BLaER1 treated with 17β-estradiol and CSF1 and Interleukin-3, amounts not matched to agents 10 nM and 100 nM (cell line): ENCODE measurements around the gene TMIGD1.

ENCODE experiments used
- H3K27ac ChIP-seq, 11 experiments: shearing (Covaris generic); formaldehyde crosslinking; 2 replicates each; pipeline ENCODE4 v1.8.1; 2022
- H3K27me3 ChIP-seq, 11 experiments: shearing (Covaris generic); formaldehyde crosslinking; 2 replicates each; pipeline ENCODE4 v1.8.1; 2022
- H3K36me3 ChIP-seq, 11 experiments: shearing (Covaris generic); formaldehyde crosslinking; 2 replicates each; pipeline ENCODE4 v1.8.1; 2022
- H3K4me1 ChIP-seq, 10 experiments: shearing (Covaris generic); formaldehyde crosslinking; 2 replicates each; pipeline ENCODE4 v1.8.1; 2022
- H3K4me2 ChIP-seq, 11 experiments: shearing (Covaris generic); formaldehyde crosslinking; 2 replicates each; pipeline ENCODE4 v1.8.1; 2022
- H3K4me3 ChIP-seq, 10 experiments: shearing (Covaris generic); formaldehyde crosslinking; 2 replicates each; pipeline ENCODE4 v1.8.1; 2022
- H3K9ac ChIP-seq, 11 experiments: shearing (Covaris generic); formaldehyde crosslinking; 2 replicates each; pipeline ENCODE4 v1.8.1; 2022
- H3K9me3 ChIP-seq, 11 experiments: shearing (Covaris generic); formaldehyde crosslinking; replicated peaks in 1 of 11; 2 replicates each; pipeline ENCODE4 v1.8.1; 2022
- H4K20me1 ChIP-seq, 11 experiments: shearing (Covaris generic); formaldehyde crosslinking; 2 replicates each; pipeline ENCODE4 v1.8.1; 2022
- Cebpa-rat ChIP-seq, 11 experiments: shearing (Covaris generic); IDR thresholded peaks; 2 replicates each; pipeline ENCODE4 v1.8.1; 2022

Gene TMIGD1

GRCh38 chr17:30340801-30341356 is 7.0 kb upstream of the TMIGD1 start:
- H3K9me3 ChIP-seq: no peaks in the 10 kb centered on the region
- no peak overlapping the region for H3K27ac ChIP-seq
- H3K9ac ChIP-seq: no peak overlapping the region; a peak in 1 of 22 replicates
- peaks cover 14 to 67% (median 33%) of the 10 kb centered on the region in 10 experiments for H3K4me1 ChIP-seq
- H4K20me1 ChIP-seq: no peaks in the 10 kb centered on the region
- no peak overlapping the region for H3K4me2 ChIP-seq
- no peaks in the 10 kb centered on the region for H3K27me3 ChIP-seq
- no peak for TF ChIP-seq Cebpa-rat (IDR thresholded peaks at IDR 0.05)
- no peak overlapping the region for H3K4me3 ChIP-seq
- no peaks in the 10 kb centered on the region for H3K36me3 ChIP-seq

- Histone ChIP-seq H3K4me2 (no peak overlapping the region; a peak in 1 of 22 replicates), H3K4me1 (peaks cover 5 to 49% (median 17%) of the 10 kb centered on the region in 10 experiments), H3K27me3 (no peaks in the 10 kb centered on the region), H3K27ac (no peak overlapping the region), H4K20me1 (no peaks in the 10 kb centered on the region), H3K36me3 (no peaks in the 10 kb centered on the region), H3K4me3 (no peak overlapping the region), H3K9me3 (no peaks in the 10 kb centered on the region), H3K9ac (no peak overlapping the region)
- no peak for TF ChIP-seq Cebpa-rat (IDR thresholded peaks at IDR 0.05)
These were observed 5.2 kb upstream of the TMIGD1 start for GRCh38 chr17:30339086-30339485.

GRCh38 chr17:30337393-30337999 is 3.6 kb upstream of the TMIGD1 start:
- TF ChIP-seq Cebpa-rat (IDR thresholded peaks at IDR 0.05): no peak
- H3K27me3 ChIP-seq: no peaks in the 10 kb centered on the region
- no peaks in the 10 kb centered on the region for H3K9me3 ChIP-seq
- no peak overlapping the region for H3K27ac ChIP-seq
- H3K4me3 ChIP-seq: no peak overlapping the region
- no peak overlapping the region for H3K9ac ChIP-seq
- peak overlapping the region in 2 of 11 experiments; percentile 24 to 39; a peak in 3 of 22 replicates for H3K4me2 ChIP-seq
- H3K4me1 ChIP-seq: peaks cover 10 to 46% (median 19%) of the 10 kb centered on the region in 10 experiments
- H4K20me1 ChIP-seq: no peaks in the 10 kb centered on the region
- H3K36me3 ChIP-seq: no peaks in the 10 kb centered on the region

DNA sequence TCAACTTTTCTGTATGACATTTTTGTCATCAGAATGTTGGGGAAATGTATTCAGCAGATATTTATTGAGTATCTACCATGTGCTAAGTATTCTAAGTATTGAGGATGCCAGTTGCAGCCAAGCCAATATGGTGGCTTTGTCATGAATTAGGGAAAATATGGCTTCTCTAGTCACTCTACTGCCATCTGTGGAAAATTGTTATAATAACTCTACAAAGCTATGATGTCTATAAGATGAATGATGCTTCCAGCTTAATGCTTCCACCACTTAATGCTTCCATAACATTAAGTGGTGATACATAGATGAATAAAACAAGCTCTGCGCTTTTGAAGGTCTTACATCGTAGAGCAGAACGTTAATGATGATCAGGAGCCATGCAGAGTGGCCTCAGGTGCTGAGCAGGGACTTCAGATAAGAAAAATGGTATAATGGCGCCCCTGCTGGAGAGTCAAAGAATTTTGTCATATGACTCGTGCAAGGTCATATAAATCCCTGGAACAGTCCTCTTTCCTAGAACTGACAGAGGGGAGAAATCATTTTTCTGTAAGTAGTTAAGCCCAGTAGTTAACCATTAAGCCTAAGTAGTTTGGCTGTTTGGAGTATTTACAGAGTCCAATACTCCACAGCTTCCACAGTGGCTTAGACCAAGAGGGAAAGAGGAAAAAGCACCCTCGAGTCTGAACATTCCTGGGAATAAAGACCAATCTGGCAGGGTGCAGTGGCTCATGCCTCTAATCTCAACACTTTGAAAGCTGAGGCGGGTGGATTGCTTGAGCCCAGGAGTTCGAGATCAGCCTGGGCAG is 2.7 kb upstream of the TMIGD1 start:
- no peak for TF ChIP-seq Cebpa-rat (IDR thresholded peaks at IDR 0.05)
- Histone ChIP-seq H3K36me3 (no peaks in the 10 kb centered on the region), H3K9me3 (no peaks in the 10 kb centered on the region), H3K4me3 (no peak overlapping the region), H3K9ac (no peak overlapping the region), H3K4me2 (no peak overlapping the region), H4K20me1 (no peaks in the 10 kb centered on the region), H3K27ac (no peak overlapping the region), H3K27me3 (no peaks in the 10 kb centered on the region), H3K4me1 (peaks cover 19 to 56% (median 28%) of the 10 kb centered on the region in 10 experiments)

GRCh38 chr17:30334421-30334820 is 564 bp upstream of the TMIGD1 start:
- H3K27me3 ChIP-seq: no peaks in the 10 kb centered on the region
- peaks cover 30 to 44% (median 39%) of the 10 kb centered on the region in 10 experiments for H3K4me1 ChIP-seq
- H3K36me3 ChIP-seq: no peaks in the 10 kb centered on the region
- no peak for TF ChIP-seq Cebpa-rat (IDR thresholded peaks at IDR 0.05)
- H3K9ac ChIP-seq: no peak overlapping the region
- no peak overlapping the region for H3K4me3 ChIP-seq
- no peak overlapping the region for H3K4me2 ChIP-seq
- no peaks in the 10 kb centered on the region for H4K20me1 ChIP-seq
- no peaks in the 10 kb centered on the region for H3K9me3 ChIP-seq
- H3K27ac ChIP-seq: no peak overlapping the region

- no peak for TF ChIP-seq Cebpa-rat (IDR thresholded peaks at IDR 0.05)
- Histone ChIP-seq H3K27ac (peak overlapping the region in 6 of 11 experiments; percentile 3 to 50 (median 14); a peak in 8 of 22 replicates), H3K4me2 (peak overlapping the region; percentile 59 to 80 (median 66)), H3K9ac (peak overlapping the region in 6 of 11 experiments; percentile 3 to 26 (median 10); a peak in 9 of 22 replicates), H3K4me3 (peak overlapping the region in 2 of 10 experiments; percentile 3 to 5; a peak in 4 of 20 replicates), H3K27me3 (no peaks in the 10 kb centered on the region), H3K9me3 (no peaks in the 10 kb centered on the region), H3K4me1 (peaks cover 18 to 49% (median 38%) of the 10 kb centered on the region in 10 experiments), H4K20me1 (no peaks in the 10 kb centered on the region), H3K36me3 (no peaks in the 10 kb centered on the region)
These were observed 1.8 kb downstream of the TMIGD1 start for GRCh38 chr17:30332057-30332542.

GRCh38 chr17:30326809-30327208 is 7.0 kb downstream of the TMIGD1 start:
- Histone ChIP-seq H4K20me1 (no peaks in the 10 kb centered on the region), H3K4me3 (no peak overlapping the region), H3K27ac (no peak overlapping the region), H3K36me3 (no peaks in the 10 kb centered on the region), H3K4me2 (peak overlapping the region in 4 of 11 experiments; percentile 22 to 50 (median 30); a peak in 6 of 22 replicates), H3K9me3 (no peaks in the 10 kb centered on the region), H3K9ac (no peak overlapping the region), H3K4me1 (peaks cover 23 to 52% (median 43%) of the 10 kb centered on the region in 10 experiments), H3K27me3 (no peaks in the 10 kb centered on the region)
- TF ChIP-seq Cebpa-rat (IDR thresholded peaks at IDR 0.05): no peak

- H3K9ac ChIP-seq: no peak overlapping the region
- no peaks in the 10 kb centered on the region for H4K20me1 ChIP-seq
- peaks cover 16 to 40% (median 28%) of the 10 kb centered on the region in 10 experiments for H3K4me1 ChIP-seq
- H3K4me3 ChIP-seq: no peak overlapping the region
- no peak overlapping the region for H3K27ac ChIP-seq
- no peaks in the 10 kb centered on the region for H3K36me3 ChIP-seq
- no peaks in the 10 kb centered on the region for H3K27me3 ChIP-seq
- no peaks in the 10 kb centered on the region for H3K9me3 ChIP-seq
- no peak for TF ChIP-seq Cebpa-rat (IDR thresholded peaks at IDR 0.05)
- H3K4me2 ChIP-seq: peak overlapping the region in 9 of 11 experiments; percentile 50 to 70 (median 63); a peak in 13 of 22 replicates
These were observed 9.1 kb downstream of the TMIGD1 start for GRCh38 chr17:30324723-30325122.

GRCh38 chr17:30323895-30324319 is 9.9 kb downstream of the TMIGD1 start:
- Histone ChIP-seq H3K9me3 (no peaks in the 10 kb centered on the region), H3K27ac (0 out of 22 replicates have a peak overlapping the region, but pooled peaks of 2 of the 11 experiments have one; percentile 1 to 4), H3K36me3 (no peaks in the 10 kb centered on the region), H3K4me3 (no peak overlapping the region), H3K27me3 (no peaks in the 10 kb centered on the region), H3K9ac (no peak overlapping the region), H4K20me1 (no peaks in the 10 kb centered on the region), H3K4me1 (peaks cover 16 to 37% (median 28%) of the 10 kb centered on the region in 10 experiments), H3K4me2 (peak overlapping the region; percentile 48 to 70 (median 63))
- no peak for TF ChIP-seq Cebpa-rat (IDR thresholded peaks at IDR 0.05)
